Measurements from ENCODE around the gene SYNPO2. TPM values are rescaled to one million over a fixed set of nuclear protein-coding genes. Genes with fewer than 3 reads are reported as not detected.
A peak's percentile ranks its signal among the peaks of the same experiment; 100 is the strongest.

The SYNPO2 gene
- total and polyA plus RNA-seq, 2 of the 13 experiments (the other 11 are each of a cell fraction or from before 2014, with no cell fraction given): not detected

DNA sequence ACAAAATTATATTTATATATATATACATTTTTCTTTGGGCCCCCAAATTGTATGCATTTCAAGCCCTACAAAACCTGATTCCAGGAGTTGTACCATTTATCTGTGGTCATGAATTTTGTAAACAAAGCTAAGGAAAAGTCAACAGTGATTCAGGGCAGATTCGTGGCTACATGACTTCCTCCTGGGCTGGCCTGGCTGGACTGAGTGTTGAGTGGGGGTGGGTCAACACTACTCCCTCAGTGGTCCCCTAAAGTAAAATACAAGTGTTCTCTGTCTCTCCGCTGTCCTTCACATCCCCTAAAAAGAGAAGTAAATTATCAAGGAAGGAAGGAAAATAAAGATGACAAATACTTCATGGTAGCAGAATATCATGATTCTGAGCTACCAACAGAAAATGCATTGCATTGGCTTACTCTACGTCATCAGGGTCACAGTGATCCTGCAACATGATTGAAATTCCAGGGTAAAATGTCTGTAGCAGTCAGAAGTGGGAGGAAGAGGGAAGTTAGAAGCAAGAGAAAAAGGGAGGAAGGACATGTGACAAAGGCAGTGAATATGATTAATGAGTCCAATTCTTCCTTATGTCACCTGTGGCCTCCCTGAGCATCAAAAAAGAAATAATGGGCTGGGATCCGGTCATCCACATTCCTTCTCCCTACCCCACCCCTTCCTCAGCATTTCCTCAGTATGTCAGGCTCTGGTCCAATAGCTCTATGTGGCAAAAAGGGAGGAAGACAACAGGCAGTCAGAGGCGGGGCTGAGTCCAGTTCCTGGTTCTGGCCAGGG is 204.6 kb downstream of the SYNPO2 start (continued):
- TF ChIP-seq TFE3 (CRISPR knock-in tag; IDR thresholded peaks at IDR 0.05) (no peak), NCOA2 (CRISPR knock-in tag; IDR thresholded peaks at IDR 0.05) (no peak), DMAP1 (CRISPR knock-in tag; IDR thresholded peaks at IDR 0.05) (no peak), PRDM10 (CRISPR knock-in tag; IDR thresholded peaks at IDR 0.05; ENCODE audit: low read depth) (no peak), MLLT10 (CRISPR knock-in tag; IDR thresholded peaks at IDR 0.05) (no peak), ZNF256 (CRISPR knock-in tag; conservative IDR thresholded peaks at IDR 0.05) (no peak), PLRG1 (conservative IDR thresholded peaks at IDR 0.05) (no peak), NBN (conservative IDR thresholded peaks at IDR 0.05) (no peak), HINFP (CRISPR knock-in tag; IDR thresholded peaks at IDR 0.05; ENCODE audit: low read depth) (no peak), ETV5 (CRISPR knock-in tag; IDR thresholded peaks at IDR 0.05; ENCODE audit: borderline replicate concordance) (peak; percentile 42; the same call in 1 of the 2 replicates), PRMT3 (CRISPR knock-in tag; IDR thresholded peaks at IDR 0.05; ENCODE audit: borderline replicate concordance, low read depth) (no peak), CREB1 (IDR thresholded peaks at IDR 0.05) (peak; percentile 77), CREB1 (CRISPR knock-in tag; IDR thresholded peaks at IDR 0.05) (no peak), CERS6 (CRISPR knock-in tag; IDR thresholded peaks at IDR 0.05) (no peak), ZNF776 (CRISPR knock-in tag; IDR thresholded peaks at IDR 0.05) (no peak), ZNF598 (CRISPR knock-in tag; IDR thresholded peaks at IDR 0.05; ENCODE audit: borderline replicate concordance) (no peak), RNF2 (conservative IDR thresholded peaks at IDR 0.05; ENCODE audit: low read depth) (no peak), SMYD3 (CRISPR knock-in tag; IDR thresholded peaks at IDR 0.05) (no peak), MEF2D (CRISPR knock-in tag; IDR thresholded peaks at IDR 0.05) (no peak), FOSL2 (CRISPR knock-in tag; IDR thresholded peaks at IDR 0.05) (peak; percentile 79), HMG20B (CRISPR knock-in tag; conservative IDR thresholded peaks at IDR 0.05) (no peak)
- TF ChIP-seq, protein P1, sequence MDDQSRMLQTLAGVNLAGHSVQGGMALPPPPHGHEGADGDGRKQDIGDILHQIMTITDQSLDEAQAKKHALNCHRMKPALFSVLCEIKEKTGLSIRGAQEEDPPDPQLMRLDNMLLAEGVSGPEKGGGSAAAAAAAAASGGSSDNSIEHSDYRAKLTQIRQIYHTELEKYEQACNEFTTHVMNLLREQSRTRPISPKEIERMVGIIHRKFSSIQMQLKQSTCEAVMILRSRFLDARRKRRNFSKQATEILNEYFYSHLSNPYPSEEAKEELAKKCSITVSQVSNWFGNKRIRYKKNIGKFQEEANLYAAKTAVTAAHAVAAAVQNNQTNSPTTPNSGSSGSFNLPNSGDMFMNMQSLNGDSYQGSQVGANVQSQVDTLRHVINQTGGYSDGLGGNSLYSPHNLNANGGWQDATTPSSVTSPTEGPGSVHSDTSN (CRISPR knock-in tag; IDR thresholded peaks at IDR 0.05; ENCODE audit: borderline replicate concordance): no peak

Data from HepG2 (cell line).